ENCODE data around the gene OSBPL5. TPM values are rescaled to one million over a fixed set of nuclear protein-coding genes. Genes with fewer than 3 reads are reported as not detected.
A peak's percentile ranks its signal among the peaks of the same experiment; 100 is the strongest.

OSBPL5 gene
- total RNA-seq, 1 donor from 2014 or later, result 88.4 TPM

GRCh38 chr11:3149852-3150188 is 15.3 kb downstream of the OSBPL5 start:
- Histone ChIP-seq H3K9me3 (no peaks in the 10 kb centered on the region), H3K4me3 (no peak overlapping the region), H3K36me3 (no peaks in the 10 kb centered on the region), H3K4me1 (peaks cover 92% of the 10 kb centered on the region), H3K27ac (no peak overlapping the region), H3K27me3 (no peaks in the 10 kb centered on the region)
- intact Hi-C loops (cut with DNase I), result no loop called here
- DNase-seq (ENCODE audit: extremely low spot score in 2 of 2), result no peak
- TF ChIP-seq POLR2AphosphoS5 (IDR thresholded peaks at IDR 0.05; ENCODE audit: insufficient read depth in 1 of 2, low read depth in 1 of 2) (no peak), CTCF (IDR thresholded peaks at IDR 0.05) (no peak), POLR2A (IDR thresholded peaks at IDR 0.05) (no peak)

GRCh38 chr11:3148990-3149851 is 15.9 kb downstream of the OSBPL5 start:
- Histone ChIP-seq H3K27me3 (no peaks in the 10 kb centered on the region), H3K4me3 (no peak overlapping the region), H3K36me3 (no peaks in the 10 kb centered on the region), H3K27ac (peak overlapping the region; percentile 81), H3K4me1 (peaks cover 90% of the 10 kb centered on the region), H3K9me3 (no peaks in the 10 kb centered on the region)
- intact Hi-C loops (cut with DNase I), result no loop called here
- no peak for TF ChIP-seq POLR2A (IDR thresholded peaks at IDR 0.05)
- no peak for TF ChIP-seq CTCF (IDR thresholded peaks at IDR 0.05)
- no peak for DNase-seq (ENCODE audit: extremely low spot score in 2 of 2)

- intact Hi-C loops (cut with DNase I), result no loop called here
- no peak for DNase-seq (ENCODE audit: extremely low spot score in 2 of 2)
- peak overlapping the region; percentile 81 for H3K27ac ChIP-seq
Observed at GRCh38 chr11:3148255-3148989, 16.7 kb downstream of the OSBPL5 start.

GRCh38 chr11:3147626-3148025 is 17.5 kb downstream of the OSBPL5 start:
- intact Hi-C loops (cut with DNase I), result no loop called here
- peak overlapping the region; percentile 81 for H3K27ac ChIP-seq
- H3K4me3 ChIP-seq, result peak overlapping the region in 1 of 2 donors; percentile 21

More at GRCh38 chr11:3148255-3148989, 16.7 kb downstream of the OSBPL5 start:
- Histone ChIP-seq H3K4me3 (no peak overlapping the region), H3K4me1 (peaks cover 88% of the 10 kb centered on the region), H3K36me3 (no peaks in the 10 kb centered on the region), H3K27me3 (no peaks in the 10 kb centered on the region), H3K9me3 (no peaks in the 10 kb centered on the region)
- TF ChIP-seq POLR2AphosphoS5 (IDR thresholded peaks at IDR 0.05; ENCODE audit: insufficient read depth in 1 of 2, low read depth in 1 of 2), result no peak
- TF ChIP-seq POLR2A (IDR thresholded peaks at IDR 0.05), result no peak
- TF ChIP-seq CTCF (IDR thresholded peaks at IDR 0.05), result no peak

More at GRCh38 chr11:3147626-3148025, 17.5 kb downstream of the OSBPL5 start:
- Histone ChIP-seq H3K27me3 (no peaks in the 10 kb centered on the region), H3K9me3 (no peaks in the 10 kb centered on the region), H3K36me3 (no peaks in the 10 kb centered on the region), H3K4me1 (peaks cover 82% of the 10 kb centered on the region)
- no peak for DNase-seq (ENCODE audit: extremely low spot score in 2 of 2)
- TF ChIP-seq POLR2A (IDR thresholded peaks at IDR 0.05) (no peak), POLR2AphosphoS5 (IDR thresholded peaks at IDR 0.05; ENCODE audit: insufficient read depth in 1 of 2, low read depth in 1 of 2) (peak in 1 of 2 donors; percentile 27), CTCF (IDR thresholded peaks at IDR 0.05) (no peak)
